ENCODE measurements around the gene CTAGE9.
"Not testable (repeated sequence)": the region's sequence is repeated elsewhere in the genome, so short reads cannot be mapped to it uniquely, and the experiment has no call there.

The CTAGE9 gene, protein sequence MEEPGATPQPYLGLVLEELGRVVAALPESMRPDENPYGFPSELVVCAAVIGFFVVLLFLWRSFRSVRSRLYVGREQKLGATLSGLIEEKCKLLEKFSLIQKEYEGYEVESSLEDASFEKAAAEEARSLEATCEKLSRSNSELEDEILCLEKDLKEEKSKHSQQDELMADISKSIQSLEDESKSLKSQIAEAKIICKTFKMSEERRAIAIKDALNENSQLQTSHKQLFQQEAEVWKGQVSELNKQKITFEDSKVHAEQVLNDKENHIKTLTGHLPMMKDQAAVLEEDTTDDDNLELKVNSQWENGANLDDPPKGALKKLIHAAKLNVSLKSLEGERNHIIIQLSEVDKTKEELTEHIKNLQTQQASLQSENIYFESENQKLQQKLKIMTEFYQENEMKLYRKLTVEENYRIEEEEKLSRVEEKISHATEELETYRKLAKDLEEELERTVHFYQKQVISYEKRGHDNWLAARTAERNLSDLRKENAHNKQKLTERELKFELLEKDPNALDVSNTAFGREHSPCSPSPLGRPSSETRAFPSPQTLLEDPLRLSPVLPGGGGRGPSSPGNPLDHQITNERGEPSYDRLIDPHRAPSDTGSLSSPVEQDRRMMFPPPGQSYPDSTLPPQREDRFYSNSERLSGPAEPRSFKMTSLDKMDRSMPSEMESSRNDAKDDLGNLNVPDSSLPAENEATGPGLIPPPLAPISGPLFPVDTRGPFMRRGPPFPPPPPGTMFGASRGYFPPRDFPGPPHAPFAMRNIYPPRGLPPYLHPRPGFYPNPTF

GRCh38 chr6:131710917-131711316, at the start of gene CTAGE9:
Gene CTAGE9, minus strand, starts transcription at chr6:131711017. Its CDS starts 0 bp downstream, at chr6:131711017.
- DNase-seq, result not testable (repeated sequence)

- DNase-seq, result no peak
Observed at GRCh38 chr6:131758920-131759319, 48.1 kb upstream of the CTAGE9 start.

DNA sequence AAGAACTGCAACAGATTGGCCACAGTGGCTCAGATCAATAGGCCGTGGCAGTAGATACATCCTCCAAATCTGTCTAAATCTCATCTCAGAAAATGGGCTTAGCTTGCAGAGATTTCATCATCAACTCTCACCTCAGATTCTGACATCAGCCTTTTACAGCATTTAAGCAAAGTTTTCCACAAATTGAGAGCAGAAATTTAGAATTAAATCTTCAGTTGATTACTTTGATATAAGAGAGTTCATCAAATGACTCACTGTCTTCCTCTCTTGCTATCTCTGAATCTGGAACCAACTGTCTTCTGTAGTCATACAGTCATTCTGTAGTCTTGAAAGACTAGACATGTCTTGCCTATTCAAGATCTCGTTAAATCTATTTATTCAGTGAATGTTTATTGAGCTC, 45.2 kb upstream of the CTAGE9 start:
- DNase-seq, result no peak

DNA sequence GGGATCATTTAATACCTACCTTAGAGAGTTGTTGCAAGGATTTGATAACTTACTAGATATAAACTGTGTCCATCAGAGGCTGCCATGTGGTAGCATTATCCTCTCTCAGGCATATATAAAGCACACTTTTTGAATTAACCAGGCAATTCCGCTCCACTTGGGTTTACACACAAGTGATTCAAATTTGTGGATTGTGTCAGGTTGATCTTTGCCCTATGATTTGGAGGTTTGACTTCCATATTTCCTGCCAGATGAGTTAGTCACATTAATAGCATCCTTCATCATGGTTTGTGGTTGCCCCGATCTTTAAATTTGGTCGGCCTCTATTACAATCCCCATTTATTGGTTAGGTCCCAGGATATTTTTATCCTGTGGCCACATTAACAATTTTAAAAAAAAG, 44.8 kb upstream of the CTAGE9 start:
- no peak for DNase-seq

DNA sequence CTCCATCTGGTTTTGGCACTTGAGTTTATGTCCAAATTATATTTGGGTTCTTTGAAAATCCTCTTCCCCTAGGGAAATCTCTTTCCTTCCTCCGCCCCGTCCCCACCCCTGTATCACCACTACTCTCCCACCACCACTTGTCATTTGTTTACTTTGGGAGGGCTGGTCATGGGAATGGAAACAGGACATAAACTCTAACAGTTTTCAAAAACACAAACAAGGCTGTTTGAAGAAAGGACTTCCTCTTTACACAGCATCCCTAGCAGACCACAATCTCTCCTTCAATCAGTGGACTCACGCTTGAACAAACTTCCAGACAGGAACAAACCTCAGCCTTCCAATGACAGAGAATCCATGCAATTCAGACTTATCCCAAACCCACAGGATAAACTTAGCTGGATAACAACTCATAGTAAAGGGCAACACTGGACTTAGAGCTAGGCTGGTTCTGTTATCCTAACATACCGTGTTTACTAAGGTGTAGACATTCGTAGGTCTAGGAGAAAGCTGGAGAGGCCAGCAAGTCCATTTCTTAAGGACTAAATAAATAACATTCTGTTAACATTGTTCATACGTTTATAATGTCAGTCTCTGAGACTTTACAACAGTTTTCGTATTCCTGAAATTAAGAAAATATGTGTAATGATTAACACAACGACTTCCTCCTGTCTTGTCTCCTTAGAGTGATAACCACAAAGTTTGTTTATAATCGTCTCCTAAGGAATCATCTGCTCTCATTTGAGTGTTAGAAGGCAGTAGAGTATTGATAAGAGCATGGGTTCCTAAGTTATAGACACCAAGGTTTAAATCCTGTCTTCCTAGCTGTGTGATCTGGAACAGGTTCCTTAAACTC, 44.1 kb upstream of the CTAGE9 start:
- DNase-seq, result no peak

GRCh38 chr6:131754088-131754487, 43.3 kb upstream of the CTAGE9 start:
- DNase-seq, result no peak

DNA sequence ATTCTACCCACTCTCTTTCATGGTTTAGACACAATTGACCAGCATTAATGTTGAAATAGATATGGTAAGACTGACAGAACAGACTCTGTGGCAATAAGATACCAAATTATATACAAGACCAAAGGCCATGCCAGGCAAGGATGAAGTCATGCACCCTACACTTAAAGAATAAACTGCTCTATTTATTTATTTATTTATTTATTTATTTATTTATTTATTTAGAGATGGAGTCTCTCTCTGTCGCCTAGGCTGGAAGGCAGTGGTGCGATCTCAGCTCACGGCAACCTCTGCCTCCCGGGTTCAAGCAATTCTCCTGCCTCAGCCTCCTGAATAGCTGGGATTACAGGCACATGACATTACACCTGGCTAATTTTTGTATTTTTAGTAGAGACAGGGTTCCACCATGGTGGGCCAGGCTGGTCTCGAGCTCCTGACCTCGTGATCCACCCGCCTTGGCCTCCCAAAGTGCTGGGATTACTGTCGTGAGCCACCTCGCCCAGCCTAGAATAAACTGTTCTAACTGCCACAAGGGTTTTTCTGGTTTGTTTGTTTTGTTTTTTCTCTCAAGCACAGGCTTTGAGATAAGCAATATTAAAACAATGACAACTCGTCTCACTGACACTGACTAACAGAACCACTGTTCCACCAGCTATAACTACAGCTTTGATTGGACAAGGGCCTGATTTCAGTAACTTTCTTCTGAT, 40.3 kb upstream of the CTAGE9 start:
- DNase-seq, result not testable (repeated sequence)

DNA sequence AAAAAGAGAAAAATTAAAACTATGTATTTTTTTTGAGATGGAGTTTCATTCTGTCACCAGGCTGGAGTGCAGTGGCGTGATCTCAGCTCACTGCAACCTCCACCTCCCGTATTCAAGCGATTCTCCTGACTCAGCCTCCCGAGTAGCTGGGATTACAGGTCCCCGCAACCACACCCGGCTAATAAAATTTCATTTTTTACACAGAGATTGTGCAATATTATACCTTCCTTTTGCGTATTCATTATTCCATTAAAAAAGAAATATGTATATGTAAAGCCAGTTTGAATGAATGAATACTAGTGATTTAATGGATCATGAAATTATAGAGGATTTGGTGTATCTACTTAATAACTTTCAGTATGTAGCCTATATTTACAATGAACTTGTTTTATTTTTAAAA, 38.2 kb upstream of the CTAGE9 start:
- no peak for DNase-seq

GRCh38 chr6:131747821-131748353, 37.1 kb upstream of the CTAGE9 start:
- no peak for DNase-seq

DNA sequence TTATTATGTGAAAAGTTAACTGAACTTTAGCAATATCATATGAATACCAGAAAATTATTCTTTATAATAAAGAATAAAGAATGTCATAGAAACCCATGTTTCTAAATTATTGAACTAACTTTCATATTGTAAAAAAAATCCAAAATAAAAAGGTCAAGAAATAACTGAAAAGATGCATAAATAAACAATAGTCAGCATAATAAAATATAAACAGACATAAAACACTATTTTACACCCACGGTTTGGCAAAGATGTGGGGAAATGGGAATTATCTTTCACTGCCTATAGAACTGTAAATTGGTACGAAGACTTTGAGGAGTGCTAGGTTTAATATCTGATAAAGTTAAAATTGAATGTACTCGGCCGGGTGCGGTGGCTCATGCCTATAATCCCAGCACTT, 34.7 kb upstream of the CTAGE9 start:
- DNase-seq, result no peak

GRCh38 chr6:131744432-131745287, 33.8 kb upstream of the CTAGE9 start:
- DNase-seq, result no peak

GRCh38 chr6:131741688-131742393, 31.0 kb upstream of the CTAGE9 start:
- DNase-seq, result no peak

- DNase-seq, result no peak
Observed at GRCh38 chr6:131740161-131740560, 29.3 kb upstream of the CTAGE9 start.

DNA sequence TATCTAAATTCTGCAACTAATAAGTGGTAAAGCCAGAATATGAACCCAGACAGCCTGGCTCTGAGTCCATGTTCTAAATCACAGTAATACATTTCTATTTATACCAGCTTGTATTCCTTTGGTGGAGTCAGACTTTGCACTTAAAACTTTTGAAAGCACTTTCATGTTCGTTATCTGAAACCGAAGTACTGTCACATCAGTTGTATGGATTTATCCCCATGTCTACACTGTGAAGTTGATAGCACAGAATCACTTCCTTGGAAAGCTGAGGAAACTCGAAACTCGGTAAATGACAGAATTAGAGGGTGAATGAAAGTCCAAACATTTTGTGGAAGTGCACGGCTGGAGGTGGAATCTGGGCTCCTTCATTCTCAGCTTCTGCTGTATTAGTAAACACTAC, 28.3 kb upstream of the CTAGE9 start:
- DNase-seq, result no peak

GRCh38 chr6:131736811-131737210, 26.0 kb upstream of the CTAGE9 start:
- no peak for DNase-seq

DNA sequence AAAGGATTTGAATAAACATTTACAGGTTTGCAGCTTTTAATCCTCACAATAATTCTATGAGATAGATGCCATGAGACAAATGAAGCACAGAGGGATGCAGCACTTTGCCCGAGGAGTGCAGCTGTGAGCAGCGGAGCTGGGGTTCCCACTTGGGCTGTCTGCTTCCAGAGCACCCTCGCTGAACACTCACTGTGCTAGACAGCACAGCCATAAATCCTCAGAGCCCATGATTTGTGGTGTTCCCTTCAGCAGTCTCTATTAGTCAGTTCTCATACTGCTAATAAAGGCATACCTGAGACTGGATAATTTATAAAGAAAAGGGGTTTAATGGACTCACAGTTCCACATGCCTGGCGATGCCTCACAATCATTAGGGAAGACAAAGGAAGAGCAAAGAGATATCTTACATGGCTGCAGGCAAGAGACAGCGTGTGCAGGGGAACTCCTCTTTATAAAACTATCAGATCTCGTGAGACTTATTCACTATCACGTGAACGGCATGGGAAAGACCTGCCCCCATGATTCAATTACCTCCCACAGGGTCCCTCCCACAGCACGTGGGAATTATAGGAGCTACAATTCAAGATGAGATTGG, 25.3 kb upstream of the CTAGE9 start:
- no peak for DNase-seq

GRCh38 chr6:131733376-131734016, 22.7 kb upstream of the CTAGE9 start:
- DNase-seq, result no peak

GRCh38 chr6:131731224-131731623, 20.4 kb upstream of the CTAGE9 start:
- no peak for DNase-seq

DNA sequence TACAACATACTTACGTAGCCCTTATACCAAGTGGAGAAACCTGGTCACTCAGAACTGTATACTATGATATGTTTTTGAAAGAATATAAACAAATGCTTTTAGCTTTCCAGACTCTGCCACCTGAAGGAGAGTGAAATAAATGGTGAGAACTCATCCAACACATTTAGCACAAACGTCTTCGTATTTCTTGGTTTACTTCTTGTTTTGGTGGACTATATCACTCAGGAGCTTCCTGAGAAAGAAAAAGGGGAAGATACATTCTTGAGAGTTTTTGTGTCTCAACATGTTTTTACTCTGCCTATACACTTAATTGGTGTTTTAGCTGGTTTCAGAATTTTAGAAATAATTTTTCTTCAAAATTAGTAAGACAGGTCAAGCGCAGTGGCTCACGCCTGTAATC, 19.4 kb upstream of the CTAGE9 start:
- no peak for DNase-seq

GRCh38 chr6:131729550-131729949, 18.7 kb upstream of the CTAGE9 start:
- no peak for DNase-seq
